GM13977 (cell line): ENCODE results near the gene MIER3.

ENCODE experiments used
- DNase-seq: peaks from one replicate; pipeline ENCODE4 v3.0.0; 2012; ENCODE audit warnings: low spot score
- in situ Hi-C: fragments of 300-500 bp; cut with MboI; formaldehyde crosslinking; loops from one replicate; pipeline ENCODE4 v1.12.0; 2022; ENCODE audit warnings: low sequenced_read_pairs, low pct_unique_long_range_greater_than_20kb, mixed read lengths, inconsistent platforms; ENCODE audit not compliant: unreplicated experiment
- TF ChIP-seq, protein P1 (sequence below): IDR thresholded peaks from 2 replicates; pipeline ENCODE4 v1.5.1; 2012; ENCODE audit warnings: mild to moderate bottlenecking, control low read depth; ENCODE audit not compliant: insufficient read depth; ENCODE audit errors: extremely low read depth, missing control alignments

MIER3 gene

DNA sequence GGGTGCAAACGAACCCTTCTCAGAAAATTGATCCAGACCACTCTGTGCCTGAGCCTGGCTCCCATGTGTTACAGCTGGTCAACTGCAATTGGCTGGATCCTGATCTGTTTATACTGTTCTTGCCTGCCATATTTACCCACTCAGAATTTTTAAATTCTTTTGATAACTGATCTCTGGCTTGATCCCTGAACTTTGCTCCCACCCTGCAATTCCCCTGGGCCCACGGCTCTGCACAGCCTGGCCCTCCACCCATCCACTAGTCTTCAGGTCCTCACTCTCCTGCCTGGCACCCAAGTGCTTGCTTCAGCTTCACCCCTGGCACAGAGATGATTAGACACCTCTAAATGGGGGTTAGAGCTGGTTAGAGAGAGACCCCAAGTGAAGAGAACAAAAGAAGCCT, 25.9 kb upstream of the MIER3 start:
- TF ChIP-seq, protein P1, sequence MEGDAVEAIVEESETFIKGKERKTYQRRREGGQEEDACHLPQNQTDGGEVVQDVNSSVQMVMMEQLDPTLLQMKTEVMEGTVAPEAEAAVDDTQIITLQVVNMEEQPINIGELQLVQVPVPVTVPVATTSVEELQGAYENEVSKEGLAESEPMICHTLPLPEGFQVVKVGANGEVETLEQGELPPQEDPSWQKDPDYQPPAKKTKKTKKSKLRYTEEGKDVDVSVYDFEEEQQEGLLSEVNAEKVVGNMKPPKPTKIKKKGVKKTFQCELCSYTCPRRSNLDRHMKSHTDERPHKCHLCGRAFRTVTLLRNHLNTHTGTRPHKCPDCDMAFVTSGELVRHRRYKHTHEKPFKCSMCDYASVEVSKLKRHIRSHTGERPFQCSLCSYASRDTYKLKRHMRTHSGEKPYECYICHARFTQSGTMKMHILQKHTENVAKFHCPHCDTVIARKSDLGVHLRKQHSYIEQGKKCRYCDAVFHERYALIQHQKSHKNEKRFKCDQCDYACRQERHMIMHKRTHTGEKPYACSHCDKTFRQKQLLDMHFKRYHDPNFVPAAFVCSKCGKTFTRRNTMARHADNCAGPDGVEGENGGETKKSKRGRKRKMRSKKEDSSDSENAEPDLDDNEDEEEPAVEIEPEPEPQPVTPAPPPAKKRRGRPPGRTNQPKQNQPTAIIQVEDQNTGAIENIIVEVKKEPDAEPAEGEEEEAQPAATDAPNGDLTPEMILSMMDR = no peak
- in situ Hi-C loops = no loop called here
- no peak for DNase-seq

DNA sequence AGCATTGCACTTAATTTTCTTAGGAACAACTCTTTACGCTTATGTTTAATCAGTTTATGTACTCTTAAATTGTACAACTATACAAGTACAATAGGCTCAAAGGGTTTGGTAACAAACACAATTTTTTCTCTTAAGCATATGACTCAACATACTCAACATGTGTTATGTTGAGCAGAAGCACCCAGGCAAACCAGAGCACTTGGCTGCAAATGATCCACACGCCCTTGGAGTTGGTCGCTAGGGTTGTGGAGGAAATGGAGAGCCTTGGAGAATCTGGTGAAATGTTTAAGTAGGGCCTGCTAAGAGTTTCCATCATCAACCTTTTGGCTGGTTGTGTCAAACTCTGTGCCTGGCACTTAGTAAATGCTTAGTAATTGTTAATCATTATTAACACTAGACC, 25.1 kb upstream of the MIER3 start:
- no peak for DNase-seq
- in situ Hi-C loops = no loop called here
- TF ChIP-seq, protein P1 = no peak

DNA sequence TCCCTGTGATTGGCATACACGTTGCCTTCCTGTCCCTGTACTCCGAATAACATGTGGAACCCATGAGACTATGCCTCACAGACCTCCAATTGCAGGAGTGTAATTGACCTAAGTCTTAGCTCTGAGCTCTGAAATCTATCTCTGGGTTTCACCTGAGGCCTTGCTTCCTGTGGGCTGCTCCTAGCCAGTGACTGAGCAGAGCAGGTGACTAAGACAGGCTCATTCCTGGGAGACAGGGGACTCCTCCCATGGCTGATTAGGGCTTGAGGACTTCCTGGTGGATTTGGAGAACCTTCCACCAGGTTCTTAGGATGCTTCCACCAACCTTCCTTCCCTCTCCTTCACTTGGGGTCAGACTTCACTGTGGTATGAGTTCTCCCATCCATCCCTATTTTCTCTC, 22.3 kb upstream of the MIER3 start:
- in situ Hi-C loops = no loop called here
- TF ChIP-seq, protein P1 = no peak
- no peak for DNase-seq

DNA sequence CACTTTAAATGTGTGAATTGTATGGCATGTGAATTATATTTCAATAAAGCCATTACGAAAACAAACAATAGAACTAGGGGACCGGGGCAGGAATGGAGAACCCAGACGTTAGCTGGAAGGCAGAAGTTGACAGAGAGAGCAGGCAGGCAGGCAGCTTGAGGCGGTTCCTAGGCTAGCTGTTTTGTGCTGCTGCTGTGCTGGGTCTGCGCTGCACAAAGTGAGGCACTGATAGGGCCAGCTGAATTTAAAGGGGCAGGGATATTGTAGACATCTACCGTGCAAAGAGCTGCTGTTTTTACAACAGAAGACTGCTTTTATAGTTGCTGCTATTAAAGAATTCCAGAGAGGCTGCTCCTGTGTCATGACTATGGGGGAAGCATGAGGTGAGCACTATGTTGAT, 21.6 kb upstream of the MIER3 start:
- no peak for DNase-seq
- in situ Hi-C loops = no loop called here
- TF ChIP-seq, protein P1 = no peak

DNA sequence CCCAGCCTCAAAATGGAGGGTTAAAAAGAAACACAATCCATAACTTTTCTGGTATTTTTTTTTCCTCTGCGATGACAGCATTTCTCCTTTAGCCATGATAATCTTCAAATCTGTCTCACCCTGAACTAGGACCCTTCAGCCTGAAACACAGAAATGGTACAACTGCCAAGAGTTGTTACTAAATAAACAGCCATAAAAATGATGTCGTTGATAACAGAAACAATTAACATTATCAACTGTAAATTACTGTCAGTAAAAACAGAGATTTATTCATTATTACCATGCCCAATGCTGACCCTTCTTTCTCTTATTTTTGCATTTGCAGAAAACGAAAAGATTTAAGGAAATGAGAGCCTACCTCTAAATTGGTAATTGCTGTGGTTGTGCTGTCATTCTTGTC, 19.4 kb upstream of the MIER3 start:
- in situ Hi-C loops = no loop called here

DNA sequence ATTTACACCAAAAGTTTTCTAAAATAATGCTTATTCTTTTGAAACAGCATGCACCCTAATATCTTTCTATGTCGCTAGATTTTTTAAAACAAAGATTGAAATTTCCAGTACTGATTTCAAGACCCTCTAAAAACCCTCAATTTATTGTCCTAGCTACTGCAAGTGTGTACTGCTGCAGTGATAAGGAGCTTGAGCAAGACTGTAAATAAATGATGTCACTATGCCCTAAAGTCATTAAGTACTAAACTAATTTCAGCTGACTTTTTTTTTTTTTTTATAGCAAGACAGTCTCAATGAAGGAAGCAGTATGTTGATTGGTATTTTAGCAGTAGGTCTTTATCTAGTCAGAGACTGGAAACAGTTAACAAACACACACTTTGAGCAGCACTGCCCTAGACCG, 12.2 kb upstream of the MIER3 start:
- in situ Hi-C loops = no loop called here
- TF ChIP-seq, protein P1 = no peak

More for the DNA sequence above, 19.4 kb upstream of the MIER3 start:
- TF ChIP-seq, protein P1 = no peak
- no peak for DNase-seq

DNA sequence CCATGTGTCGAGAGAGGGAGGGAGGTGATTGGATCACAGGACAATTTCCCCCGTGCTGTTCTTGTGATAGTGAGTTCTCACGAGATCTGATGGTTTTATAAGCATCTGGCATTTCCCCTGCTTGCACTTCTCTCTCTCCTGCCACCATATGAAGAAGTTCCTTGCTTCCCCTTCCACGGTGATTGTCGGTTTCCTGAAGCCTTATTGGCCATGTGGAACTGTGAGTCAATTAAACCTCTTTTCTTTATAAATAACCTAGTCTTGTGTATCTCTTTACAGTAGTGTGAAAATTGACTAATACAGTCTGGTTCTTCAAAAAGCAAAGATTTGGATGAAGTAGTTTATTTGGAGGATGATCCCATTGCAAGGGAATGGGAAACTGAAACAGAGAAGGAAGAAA, 11.3 kb upstream of the MIER3 start:
- no peak for DNase-seq
- TF ChIP-seq, protein P1 = no peak
- in situ Hi-C loops = no loop called here

More for the DNA sequence above, 12.2 kb upstream of the MIER3 start:
- no peak for DNase-seq
